Activated CD4-positive, alpha-beta T cell treated with anti-CD3 and anti-CD28 coated beads, Interleukin-10, Interleukin-2, amounts not matched to agents 100 ng/mL and 50 ng/mL, durations not matched to agents 16 hours and 8 hours (primary cell): ENCODE measurements around the gene DHX35.

Source experiments
- DNase-seq: peaks from one replicate; pipeline ENCODE4 v3.0.0-alpha.2; 2020

DHX35 gene, protein sequence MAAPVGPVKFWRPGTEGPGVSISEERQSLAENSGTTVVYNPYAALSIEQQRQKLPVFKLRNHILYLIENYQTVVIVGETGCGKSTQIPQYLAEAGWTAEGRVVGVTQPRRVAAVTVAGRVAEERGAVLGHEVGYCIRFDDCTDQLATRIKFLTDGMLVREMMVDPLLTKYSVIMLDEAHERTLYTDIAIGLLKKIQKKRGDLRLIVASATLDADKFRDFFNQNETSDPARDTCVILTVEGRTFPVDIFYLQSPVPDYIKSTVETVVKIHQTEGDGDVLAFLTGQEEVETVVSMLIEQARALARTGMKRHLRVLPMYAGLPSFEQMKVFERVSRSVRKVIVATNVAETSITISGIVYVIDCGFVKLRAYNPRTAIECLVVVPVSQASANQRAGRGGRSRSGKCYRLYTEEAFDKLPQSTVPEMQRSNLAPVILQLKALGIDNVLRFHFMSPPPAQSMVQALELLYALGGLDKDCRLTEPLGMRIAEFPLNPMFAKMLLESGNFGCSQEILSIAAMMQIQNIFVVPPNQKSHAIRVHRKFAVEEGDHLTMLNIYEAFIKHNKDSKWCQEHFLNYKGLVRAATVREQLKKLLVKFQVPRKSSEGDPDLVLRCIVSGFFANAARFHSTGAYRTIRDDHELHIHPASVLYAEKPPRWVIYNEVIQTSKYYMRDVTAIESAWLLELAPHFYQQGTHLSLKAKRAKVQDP

DNA sequence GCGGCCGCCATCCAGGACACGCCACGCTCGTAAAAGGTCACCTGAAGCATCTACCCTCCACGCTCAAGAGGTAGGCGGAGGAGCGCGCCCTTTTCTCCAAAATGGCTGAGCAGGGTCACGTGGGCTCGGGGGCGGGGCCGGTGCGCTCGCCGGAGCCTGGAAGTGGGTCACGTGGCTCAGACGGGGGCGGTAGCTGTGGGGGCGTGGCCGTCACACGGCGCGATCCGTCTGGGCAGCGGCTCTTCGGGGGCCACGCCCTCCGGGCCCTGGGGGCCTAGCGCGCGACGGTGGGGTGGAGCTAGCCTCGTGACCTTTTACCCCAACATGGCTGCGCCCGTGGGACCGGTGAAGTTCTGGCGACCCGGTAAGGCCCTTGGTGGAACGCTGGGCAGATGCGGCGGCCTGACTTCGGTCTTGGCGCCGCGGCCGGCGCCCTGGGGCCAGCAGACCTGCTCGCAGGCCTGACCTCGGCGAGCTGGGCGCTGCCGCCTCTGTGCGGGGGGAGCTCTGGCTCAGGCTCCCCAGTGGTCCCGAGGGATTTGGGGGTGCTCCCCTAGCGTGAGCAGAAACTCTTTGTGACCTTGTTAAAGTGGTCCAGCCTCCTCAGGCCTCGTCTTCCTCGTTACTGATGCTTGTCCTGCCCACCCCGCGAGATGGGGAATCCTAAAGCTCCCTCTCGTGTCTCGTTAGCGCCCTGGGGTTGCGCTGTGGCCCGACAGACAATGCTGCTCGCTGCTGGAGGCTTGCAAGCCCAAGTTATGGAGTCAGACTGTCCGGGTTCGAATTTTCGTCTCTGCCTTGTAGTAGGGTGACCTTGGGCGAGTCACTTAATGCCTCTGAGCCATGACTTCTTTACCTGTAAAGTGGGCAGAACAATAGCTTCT is at the start of gene DHX35:
Gene DHX35, plus strand, starts transcription at position 301 of the 884 bp plus-strand sequence. Its CDS starts 24 bp downstream, at position 325.
- peak; percentile 99 for DNase-seq

DNA sequence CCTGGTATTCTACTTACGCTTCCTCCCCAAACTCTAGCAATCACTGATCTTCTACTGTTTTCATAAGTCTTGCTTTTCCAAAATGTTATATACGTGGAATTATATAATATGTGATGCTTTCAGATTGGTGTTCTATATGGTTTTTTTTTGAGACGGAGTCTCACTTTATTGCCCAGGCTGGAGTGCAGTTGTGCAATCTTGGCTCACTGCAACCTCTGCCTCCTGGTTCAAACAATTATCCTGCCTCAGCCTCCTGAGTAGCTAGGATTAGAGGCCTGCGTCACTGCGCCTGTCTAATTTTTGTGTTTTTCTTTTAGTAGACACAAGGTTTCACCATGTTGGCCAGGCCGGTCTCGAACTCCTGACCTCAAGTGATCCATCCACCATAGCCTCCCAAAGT is 46.8 kb upstream of the DHX35 start:
- DNase-seq, result no peak

DNA sequence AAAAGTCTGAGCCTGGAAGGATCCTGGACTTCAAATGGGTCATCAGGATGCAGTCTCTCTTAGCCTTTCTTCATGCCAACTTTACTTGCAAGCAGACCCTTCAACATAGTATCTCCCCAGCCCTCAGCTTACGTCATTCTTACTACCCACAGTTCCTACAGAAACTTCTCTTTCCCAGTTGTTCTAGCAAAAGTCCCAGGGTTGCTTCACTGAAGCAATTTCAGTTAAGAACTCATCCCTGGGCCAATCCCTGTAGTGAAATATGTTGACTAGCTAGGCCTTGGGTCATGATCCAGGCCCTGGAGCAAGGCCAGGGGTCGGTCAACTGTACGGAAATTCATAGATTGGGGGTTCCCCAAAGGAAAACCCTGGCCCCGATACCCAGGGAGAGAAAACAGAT is 44.5 kb upstream of the DHX35 start:
- no peak for DNase-seq

DNA sequence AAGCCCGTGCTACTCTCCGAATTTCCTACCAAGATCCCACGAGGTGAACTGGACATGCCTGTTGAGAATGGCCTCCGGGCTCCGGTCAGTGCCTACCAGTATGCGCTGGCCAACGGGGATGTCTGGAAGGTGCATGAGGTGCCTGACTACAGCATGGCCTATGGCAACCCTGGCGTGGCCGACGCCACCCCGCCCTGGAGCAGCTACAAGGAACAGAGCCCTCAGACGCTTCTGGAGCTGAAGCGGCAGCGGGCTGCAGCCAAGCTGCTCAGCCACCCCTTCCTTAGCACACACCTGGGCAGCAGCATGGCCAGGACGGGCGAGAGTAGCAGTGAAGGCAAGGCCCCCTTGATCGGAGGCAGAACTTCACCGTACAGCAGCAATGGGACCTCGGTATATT is 44.0 kb upstream of the DHX35 start:
- no peak for DNase-seq

DNA sequence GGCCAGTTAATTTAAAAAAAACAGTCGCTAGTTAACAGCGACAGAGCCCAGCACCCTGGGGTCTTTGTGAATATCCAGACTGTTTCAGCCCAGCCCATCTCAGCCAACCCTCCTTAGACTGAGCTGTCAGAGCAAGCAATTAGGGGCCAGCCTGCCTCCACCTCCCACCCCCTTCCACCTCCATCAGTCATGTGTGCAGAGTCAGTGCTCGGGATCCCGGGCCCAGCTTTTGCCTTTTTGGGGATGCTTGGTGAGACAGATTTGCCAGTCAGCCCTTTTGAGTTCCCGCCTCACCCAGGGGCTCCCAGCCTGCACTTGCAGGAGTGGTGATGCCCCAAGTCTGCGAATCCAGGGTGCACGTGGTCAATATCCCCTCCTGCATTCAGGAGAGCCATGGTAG is 42.5 kb upstream of the DHX35 start:
- no peak for DNase-seq

DNA sequence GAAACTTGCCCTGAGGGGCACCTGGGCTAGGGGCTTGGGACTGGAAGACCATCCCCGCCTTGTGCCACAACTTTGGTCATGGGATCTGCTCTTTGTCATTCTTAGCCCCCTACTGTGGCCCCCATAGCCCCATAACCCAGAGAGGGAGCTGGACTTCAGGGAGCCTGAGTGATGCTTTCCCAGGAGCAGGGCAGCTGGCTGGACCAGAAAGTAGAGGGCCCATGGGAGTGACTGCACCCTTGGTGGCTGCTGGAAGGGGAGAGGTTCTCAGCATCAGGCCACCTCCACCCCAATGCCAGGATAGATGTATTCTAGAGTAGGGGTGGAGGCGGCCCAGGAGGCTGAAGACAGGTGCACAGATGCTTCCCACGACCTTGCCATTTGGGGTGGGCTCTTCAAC is 41.7 kb upstream of the DHX35 start:
- no peak for DNase-seq

DNA sequence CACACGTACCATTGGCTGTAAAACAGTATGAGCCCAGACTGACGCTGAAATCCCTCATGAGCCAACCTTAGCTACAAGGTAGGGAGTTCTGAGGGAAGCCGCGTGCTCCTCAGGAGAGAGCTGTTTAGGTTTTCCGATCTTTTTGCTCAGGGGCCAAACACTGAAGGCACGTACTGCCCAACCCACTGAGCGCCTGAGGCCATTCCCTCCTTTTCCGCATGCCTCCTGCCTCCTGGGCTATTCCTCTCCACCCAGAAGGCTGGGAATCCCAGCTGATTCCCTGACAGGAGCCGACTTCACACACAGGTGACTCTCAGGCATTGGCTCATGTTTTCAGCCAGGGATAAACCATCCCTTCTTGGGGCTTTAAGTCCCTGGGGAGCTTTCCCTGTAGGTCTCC is 41.3 kb upstream of the DHX35 start:
- DNase-seq, result no peak

DNA sequence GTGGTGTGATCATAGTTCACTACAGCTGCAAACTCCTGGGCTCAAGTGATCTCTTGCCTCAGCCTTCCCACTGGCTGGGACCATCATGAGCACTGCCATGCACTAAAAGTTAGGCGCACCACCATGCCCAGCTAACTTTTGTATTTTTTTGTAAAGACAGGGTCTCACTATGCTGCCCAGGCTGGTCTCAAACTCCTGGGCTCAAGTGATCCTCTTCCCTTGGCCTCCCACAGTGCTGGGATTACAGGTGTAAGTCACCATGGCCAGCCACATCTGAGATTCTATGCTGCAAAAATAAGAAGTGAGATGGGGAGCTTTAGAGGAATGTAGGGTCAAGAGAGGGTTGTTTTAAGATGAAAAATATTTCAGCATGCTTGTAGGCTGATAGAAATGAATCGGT is 37.4 kb upstream of the DHX35 start:
- no peak for DNase-seq

DNA sequence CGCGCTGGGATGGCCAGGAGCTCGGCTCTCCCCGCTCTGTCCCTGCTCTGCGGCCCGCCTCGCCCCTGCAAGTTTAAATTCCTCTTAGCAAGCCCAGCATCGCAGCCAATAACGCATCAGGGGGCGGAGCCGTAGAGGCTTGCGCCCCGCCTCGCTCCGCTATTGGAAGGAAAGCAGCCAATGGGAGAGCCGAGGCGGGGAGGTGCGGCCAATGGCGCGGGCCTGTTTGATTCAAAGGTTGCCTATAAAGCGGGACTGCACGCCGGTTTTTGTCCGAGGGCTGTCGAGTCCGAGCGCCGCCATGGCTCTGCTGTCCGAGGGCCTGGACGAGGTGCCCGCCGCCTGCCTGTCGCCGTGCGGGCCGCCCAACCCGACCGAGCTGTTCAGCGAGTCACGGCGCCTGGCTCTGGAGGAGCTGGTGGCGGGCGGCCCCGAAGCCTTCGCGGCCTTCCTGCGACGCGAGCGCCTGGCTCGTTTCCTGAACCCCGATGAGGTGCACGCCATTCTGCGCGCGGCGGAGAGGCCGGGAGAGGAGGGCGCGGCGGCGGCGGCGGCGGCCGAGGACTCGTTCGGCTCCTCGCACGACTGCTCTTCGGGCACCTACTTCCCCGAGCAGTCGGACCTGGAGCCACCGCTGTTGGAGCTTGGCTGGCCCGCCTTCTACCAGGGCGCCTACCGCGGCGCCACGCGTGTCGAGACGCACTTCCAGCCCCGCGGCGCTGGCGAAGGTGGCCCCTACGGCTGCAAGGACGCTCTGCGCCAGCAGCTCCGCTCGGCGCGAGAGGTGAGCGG is 35.8 kb upstream of the DHX35 start, which contains the start of gene FAM83D:
Gene FAM83D, plus strand, starts transcription at position 276 of the 792 bp plus-strand sequence. Its CDS starts 26 bp downstream, at position 302.
- DNase-seq, result peak; percentile 99

DNA sequence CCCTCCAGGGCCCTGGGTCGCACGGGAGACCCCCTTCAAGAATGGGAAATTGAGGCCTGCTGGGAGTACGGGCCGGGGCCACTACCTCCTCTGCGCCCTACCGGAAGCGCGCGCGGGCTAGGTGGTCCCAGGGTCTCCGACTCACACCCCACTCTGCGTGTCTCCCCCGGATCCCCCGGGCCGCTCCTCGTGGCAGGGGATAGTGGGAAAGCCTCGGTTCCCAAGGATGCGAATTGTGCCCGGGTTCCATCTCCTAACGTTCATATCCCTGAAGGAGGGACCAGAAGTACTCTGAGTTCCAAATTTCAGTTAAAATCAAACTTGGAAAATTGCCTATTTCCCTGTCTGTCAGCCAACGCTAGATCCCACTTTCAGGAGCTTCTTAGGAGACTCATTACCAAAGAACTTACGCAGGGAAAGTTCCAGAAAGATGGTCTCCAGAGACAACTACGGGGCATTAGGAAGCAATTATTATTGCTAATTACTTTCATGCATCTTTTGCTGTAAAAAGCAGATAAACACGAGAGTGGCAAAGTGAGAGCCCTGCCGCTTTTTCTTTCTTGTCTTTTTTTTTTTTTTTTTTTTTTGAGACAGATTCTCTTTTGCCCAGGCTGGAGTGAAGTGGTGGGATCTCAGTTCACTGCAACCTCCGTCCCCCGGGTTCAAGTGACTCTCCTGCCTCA is 35.1 kb upstream of the DHX35 start:
- no peak for DNase-seq

DNA sequence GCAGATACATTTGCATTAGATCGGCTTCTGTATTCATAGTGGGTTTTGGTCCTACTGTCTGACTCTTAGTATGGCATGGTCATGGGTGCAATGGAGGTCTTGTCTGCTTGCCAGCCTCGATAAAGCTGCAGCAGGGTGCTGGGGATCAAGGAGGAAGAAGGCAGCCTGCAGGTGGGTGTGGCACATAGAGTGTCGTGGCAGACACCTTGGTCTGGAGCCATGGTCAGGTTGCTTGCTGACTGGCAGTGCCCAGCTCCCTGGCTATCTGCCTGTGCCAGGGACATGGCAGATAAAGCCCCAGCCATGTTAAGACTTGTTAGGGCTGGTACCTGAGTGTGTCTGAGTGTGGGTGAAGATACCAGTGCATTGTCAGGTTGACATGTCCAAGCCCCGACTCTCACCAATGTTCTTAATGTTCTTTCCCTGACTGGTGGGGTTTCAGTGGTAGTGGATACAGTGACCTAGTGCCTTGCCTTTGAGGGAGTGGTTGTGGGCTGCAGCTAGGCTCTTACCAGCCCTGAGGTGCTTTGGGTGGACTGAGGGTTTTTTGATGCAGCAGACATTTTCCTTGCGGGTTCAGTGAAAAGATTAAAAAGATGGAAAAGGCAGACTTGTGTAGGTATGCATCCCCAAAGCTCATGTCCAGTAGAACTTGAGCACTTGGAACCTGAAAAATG is 34.1 kb upstream of the DHX35 start:
- DNase-seq, result peak; percentile 21

DNA sequence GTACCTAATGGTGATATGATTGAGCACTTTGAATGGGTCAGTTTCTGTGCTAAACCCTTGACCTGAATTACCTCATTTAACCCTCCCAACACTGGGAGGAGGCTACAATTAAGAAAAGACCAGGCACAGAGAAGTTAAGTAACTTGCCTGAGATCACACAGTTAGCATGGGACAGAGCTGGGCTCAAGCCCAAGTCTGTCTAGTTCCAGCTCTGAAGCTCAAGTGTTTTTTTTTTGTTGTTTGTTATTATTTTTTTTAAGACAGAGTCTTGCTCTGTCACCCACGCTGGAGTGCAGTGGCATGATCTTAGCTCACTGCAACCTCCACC is 31.9 kb upstream of the DHX35 start:
- DNase-seq, result no peak

DNA sequence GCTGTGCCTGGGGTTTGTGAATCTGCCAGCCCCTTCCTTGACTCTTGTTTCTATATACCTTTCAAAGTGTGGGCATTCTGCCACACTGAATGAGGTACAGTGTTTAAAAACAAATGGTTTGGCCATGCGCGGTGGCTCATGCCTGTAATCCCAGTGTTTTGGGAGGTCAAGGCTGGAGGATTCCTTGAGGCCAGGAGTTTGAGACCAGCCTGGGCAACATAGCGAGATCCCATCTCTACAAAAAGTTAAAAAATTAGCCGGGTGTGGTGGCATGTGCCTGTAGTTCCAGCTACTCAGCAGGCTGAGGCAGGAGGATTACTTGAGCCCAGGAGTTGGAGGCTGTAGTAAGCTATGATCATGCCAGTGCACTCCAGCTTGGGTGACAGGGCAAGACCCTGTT is 30.2 kb upstream of the DHX35 start:
- no peak for DNase-seq

DNA sequence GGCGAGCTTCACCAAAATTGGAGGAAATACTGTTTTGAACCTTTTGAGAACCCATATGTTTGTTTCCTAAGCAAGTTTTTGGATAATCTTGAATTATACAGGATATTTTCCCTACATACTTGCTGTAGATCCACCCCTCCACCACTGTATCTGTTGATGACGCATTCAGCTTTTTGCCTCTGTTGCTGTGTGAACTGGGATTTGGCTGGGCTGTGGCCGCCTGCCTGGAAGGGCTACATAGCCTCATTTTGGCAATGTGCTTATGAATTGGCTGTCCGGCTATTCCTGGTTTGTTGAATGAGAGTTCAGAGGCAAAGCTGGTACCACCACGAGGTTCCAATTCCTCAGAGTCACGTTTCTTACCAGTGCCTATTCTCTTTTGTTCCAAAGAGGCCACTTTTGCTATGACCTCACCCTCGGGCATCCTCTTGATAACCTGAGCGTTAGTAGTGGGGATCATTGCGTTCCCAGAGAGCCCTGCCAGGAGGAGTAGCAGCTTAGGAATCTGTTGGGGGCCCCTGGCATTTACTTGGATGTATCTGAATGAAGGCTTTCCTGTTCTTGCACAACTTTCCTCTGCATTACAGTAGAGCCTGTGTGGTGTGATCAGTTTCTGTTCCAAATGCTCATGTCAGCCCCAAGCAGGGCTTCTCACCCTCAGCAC is 29.6 kb upstream of the DHX35 start:
- no peak for DNase-seq

DNA sequence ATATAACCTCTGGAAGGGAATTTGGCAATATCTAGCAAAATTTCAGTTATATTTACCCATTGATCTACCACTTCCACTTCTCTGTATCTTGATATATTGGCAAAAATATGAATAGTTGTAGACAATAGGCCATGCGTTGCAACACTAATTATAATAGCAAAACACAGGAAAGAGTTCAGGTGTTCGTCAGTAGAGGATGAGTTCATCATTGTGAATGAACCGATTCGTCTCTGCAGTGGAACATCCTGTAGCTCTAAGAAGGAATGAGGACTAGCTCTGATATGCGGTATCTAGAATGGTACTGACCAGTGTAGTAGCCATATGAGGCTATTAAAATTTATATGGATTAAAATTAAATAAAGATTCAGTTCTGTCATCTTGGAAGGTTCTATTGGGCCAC is 27.6 kb upstream of the DHX35 start:
- no peak for DNase-seq

DNA sequence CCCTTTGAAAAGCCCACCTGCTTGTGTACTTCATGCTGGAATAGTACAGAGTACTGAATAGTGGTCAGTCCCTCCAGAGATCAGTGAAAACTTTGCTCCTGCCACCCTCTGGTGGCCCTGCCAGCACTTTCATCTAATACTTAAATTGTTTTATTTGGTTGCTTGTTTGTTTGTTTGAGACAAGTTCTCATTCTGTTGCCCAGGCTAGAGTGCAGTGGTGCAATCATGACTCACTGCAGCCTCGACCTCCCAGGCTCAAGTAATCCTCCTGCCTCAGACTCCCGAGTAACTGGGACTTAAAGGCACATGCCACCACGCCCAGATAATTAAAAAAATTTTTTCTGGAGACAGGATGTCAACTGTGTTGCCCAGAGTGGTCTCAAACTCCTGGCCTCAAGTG is 26.9 kb upstream of the DHX35 start:
- no peak for DNase-seq

DNA sequence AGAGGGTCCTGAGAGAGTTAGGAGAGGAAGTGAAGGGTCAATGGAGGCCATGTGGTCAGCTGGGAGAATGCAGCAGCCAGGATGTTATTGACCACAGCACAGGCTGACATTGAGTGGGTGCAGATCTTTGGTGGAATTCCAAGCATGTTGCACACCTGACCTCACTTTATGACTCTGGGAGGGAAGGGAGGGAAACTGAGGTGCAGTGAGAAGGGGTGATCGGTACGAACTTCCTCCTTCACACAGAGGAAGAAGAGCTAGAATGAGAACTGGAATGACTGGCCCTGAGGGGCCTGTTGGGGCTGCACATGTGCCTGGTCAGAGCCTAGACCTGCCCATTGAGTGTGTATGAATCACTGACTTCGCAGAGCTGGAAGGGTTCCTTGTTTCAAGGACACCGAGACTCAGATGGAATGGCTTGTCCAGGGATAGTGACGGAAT is 26.2 kb upstream of the DHX35 start:
- no peak for DNase-seq

DNA sequence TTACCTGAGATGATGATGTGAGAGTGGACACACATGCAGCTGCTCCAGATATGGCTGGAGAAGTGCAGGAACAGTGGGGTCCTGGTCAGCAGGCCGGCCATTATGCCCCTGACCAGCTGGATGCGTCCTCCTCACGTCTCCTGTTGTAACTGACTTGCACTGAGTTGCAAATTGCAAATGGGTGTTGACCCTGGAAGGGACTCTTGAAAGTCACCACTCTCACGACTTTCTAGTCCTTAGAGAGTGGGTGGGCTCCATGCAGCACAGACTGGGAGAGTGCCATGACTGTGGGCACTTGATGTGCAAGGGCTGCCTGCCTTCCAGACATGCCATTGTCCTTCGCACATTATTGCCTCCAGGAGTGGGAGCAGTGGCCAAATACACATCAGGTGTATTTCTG is 25.1 kb upstream of the DHX35 start:
- no peak for DNase-seq

DNA sequence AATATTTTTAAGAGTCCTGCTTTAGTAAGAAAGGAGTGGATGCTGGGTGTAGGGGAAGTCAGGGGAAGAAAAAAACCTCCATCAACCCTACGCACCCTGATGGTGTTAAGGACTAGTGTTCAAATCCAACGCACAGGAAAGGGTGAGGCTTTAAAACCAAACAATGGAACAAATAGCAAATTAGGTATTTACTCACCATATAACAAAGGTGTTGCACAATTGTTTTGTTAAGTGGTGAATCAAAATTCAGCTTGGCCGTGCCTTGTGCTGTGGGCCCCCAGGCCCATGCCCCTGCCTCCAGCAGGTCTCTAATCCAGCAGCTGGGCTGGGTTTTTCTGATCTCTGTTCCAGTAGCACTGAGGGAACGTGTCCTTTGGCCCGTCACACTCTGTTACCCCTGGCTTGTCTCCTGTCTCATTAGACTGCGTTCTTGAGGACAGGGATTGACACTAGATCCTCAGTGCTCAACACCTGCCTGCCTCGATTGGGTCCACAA is 24.1 kb upstream of the DHX35 start:
- no peak for DNase-seq

DNA sequence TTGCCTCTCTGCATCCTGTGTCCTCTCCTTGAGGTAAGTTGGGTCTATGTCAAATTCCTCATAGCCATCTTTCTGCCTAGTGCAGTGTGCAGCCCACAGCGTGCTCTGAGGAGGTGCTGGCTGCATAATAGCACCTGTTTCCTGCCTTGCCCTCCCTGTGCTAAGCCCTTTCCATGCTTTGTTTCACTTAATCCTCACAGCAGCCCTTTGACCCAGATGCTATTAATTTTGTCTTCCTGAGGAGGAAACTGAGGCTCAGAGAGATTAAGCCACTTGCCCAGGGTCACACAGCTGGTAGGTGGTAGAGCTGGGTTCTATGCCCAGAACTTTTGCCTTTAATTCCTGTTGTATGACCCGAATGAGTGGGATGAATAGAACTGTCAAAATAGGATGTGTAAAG is 22.5 kb upstream of the DHX35 start:
- no peak for DNase-seq

DNA sequence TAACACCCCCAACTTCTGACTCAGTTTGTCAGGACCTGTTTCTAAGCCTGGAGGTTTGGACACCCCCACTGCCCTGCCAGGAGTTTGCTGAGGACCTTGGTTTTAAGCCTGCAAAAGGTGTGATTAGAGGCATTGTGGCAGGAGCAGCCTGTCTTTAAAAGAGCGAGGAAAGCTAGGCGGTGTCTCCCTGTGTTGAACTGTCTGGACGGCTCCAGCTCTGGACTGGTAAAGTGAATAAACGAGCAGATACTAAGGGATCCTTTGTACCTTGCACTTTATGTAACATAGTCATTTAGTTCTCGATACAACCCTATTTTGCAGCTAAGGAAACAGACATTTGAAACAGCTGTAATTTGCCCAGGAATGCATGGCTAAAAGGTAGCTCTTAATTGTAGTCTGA is 21.5 kb upstream of the DHX35 start:
- DNase-seq, result no peak
